Suprapubic skin (tissue), 4 donors: ENCODE results near the gene SOX13. TPM values are rescaled to one million over a fixed set of nuclear protein-coding genes. Genes with fewer than 3 reads are reported as not detected.

Experiments
- DNase-seq, 2 donors: peaks; one replicate each; pipeline ENCODE4 v3.0.0-alpha.2; 2019; ENCODE audit warnings: low spot score in 2 of 2
- H3K27ac ChIP-seq: fragments of 200-600 bp; sonication (generic); one replicate; pipeline ENCODE4 v1.5.1; 2019
- H3K27me3 ChIP-seq: fragments of 200-600 bp; sonication (generic); one replicate; pipeline ENCODE4 v1.5.1; 2019
- H3K36me3 ChIP-seq: fragments of 200-600 bp; sonication (generic); one replicate; pipeline ENCODE4 v1.5.1; 2019
- H3K4me1 ChIP-seq: fragments of 200-600 bp; sonication (generic); one replicate; pipeline ENCODE4 v1.5.1; 2019
- H3K4me3 ChIP-seq: fragments of 200-600 bp; sonication (generic); one replicate; pipeline ENCODE4 v1.5.1; 2019; ENCODE audit warnings: mild to moderate bottlenecking
- H3K9me3 ChIP-seq: fragments of 200-600 bp; sonication (generic); one replicate; pipeline ENCODE4 v1.5.1; 2019
- EP300 ChIP-seq: sonication (generic); formaldehyde crosslinking; IDR thresholded peaks from one replicate; pipeline ENCODE4 v1.6.1; 2017; ENCODE audit warnings: antibody characterized with exemption
- POLR2A ChIP-seq, 2 donors: fragments of 450-650 bp; IDR thresholded peaks; one replicate each; pipeline ENCODE4 v1.6.1; 2017; ENCODE audit warnings: antibody characterized with exemption in 2 of 2, mild to moderate bottlenecking in 2 of 2, moderate library complexity in 2 of 2
- POLR2AphosphoS5 ChIP-seq, 3 donors: sonication (generic); formaldehyde crosslinking; IDR thresholded peaks; one replicate each; pipeline ENCODE4 v1.6.1; 2017; ENCODE audit warnings: antibody characterized with exemption in 3 of 3
- WGBS: methylation state at CpG from one replicate; pipeline ENCODE4 v1.1.5; 2018; 5-methylcytosine and 5-hydroxymethylcytosine counted together
- total RNA-seq, 4 donors: library from RNA; depleted of rRNA; stranded (reverse); fragments of >200 nt; gene quantifications; one replicate each; pipeline ENCODE4 v1.1.0, GENCODE V29; 2016
- TF ChIP-seq, protein P1 (sequence below), 2 donors: fragments of 200-600 bp in 1 of 2; fragments of 450-650 bp in 1 of 2; sonication (generic) in 1 of 2; IDR thresholded peaks; one replicate each; pipeline ENCODE4 v1.5.1; 2016 to 2019; ENCODE audit warnings: antibody characterized with exemption in 2 of 2, mild to moderate bottlenecking in 1 of 2, moderate library complexity in 1 of 2

SOX13 gene
- 10 to 100 TPM; 10.1 to 20.6 (median 15.6) TPM for total RNA-seq

- WGBS, result under 1% methylated on average over 28 of the region's 89 CpGs
- H3K36me3 ChIP-seq, result no peaks in the 10 kb centered on the region
- DNase-seq, result peak; percentile 88 to 94
- H3K27ac ChIP-seq, result peak within 1 kb of the TSS; percentile 92
- H3K4me3 ChIP-seq, result peak within 1 kb of the TSS; percentile 84
- peaks cover 19% of the 10 kb centered on the region for H3K27me3 ChIP-seq
- peaks cover 48% of the 10 kb centered on the region for H3K4me1 ChIP-seq
- no peaks in the 10 kb centered on the region for H3K9me3 ChIP-seq
- TF ChIP-seq POLR2A (IDR thresholded peaks at IDR 0.05), result peak in 1 of 2 donors; percentile 72
- TF ChIP-seq, protein P1, sequence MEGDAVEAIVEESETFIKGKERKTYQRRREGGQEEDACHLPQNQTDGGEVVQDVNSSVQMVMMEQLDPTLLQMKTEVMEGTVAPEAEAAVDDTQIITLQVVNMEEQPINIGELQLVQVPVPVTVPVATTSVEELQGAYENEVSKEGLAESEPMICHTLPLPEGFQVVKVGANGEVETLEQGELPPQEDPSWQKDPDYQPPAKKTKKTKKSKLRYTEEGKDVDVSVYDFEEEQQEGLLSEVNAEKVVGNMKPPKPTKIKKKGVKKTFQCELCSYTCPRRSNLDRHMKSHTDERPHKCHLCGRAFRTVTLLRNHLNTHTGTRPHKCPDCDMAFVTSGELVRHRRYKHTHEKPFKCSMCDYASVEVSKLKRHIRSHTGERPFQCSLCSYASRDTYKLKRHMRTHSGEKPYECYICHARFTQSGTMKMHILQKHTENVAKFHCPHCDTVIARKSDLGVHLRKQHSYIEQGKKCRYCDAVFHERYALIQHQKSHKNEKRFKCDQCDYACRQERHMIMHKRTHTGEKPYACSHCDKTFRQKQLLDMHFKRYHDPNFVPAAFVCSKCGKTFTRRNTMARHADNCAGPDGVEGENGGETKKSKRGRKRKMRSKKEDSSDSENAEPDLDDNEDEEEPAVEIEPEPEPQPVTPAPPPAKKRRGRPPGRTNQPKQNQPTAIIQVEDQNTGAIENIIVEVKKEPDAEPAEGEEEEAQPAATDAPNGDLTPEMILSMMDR (IDR thresholded peaks at IDR 0.05), result peak in 1 of 2 donors; percentile 7
- TF ChIP-seq POLR2AphosphoS5 (IDR thresholded peaks at IDR 0.05), result peak in 2 of 3 donors; percentile 50 to 63
- no peak for TF ChIP-seq EP300
These were observed at the start of gene SOX13 for GRCh38 chr1:204072931-204073836. SOX13 (plus strand) TSS chr1:204073115; CDS start chr1:204112916, 39,801 bp downstream.

- no peaks in the 10 kb centered on the region for H3K27me3 ChIP-seq
- no peaks in the 10 kb centered on the region for H3K4me1 ChIP-seq
- H3K27ac ChIP-seq, result no peak overlapping the region
- 66% methylated on average over 17 of the region's 17 CpGs for WGBS
- no peak for DNase-seq
- no peak overlapping the region for H3K4me3 ChIP-seq
- H3K36me3 ChIP-seq, result no peaks in the 10 kb centered on the region
- TF ChIP-seq, protein P1 (IDR thresholded peaks at IDR 0.05), result no peak
- TF ChIP-seq POLR2AphosphoS5 (IDR thresholded peaks at IDR 0.05) (no peak), POLR2A (IDR thresholded peaks at IDR 0.05) (no peak), EP300 (no peak)
- H3K9me3 ChIP-seq, result no peaks in the 10 kb centered on the region
These were observed 46.8 kb upstream of the SOX13 start for GRCh38 chr1:204025917-204026707.

DNA sequence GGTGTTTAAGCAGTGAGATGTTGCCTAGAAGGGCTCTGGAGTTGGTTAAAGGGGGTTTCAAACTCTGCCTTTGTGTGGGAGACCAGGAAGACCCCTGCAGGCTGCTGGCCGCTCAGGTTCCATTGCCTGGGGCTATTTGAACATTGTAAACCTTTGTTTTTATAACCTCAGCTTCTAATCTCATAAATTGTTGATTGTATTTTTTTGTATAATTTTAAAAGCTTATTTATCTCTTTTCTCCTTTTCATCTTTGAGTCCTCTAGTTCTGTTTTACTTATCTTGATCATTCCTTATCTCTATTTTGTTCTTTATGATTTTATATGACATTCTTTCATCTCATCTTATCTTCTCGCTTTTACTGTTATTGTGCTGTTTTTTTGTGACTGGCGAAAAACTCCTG is 45.5 kb upstream of the SOX13 start:
- H3K27ac ChIP-seq, result no peak overlapping the region
- H3K9me3 ChIP-seq, result no peaks in the 10 kb centered on the region
- no peak for DNase-seq
- no peak overlapping the region for H3K4me3 ChIP-seq
- H3K27me3 ChIP-seq, result no peaks in the 10 kb centered on the region
- H3K4me1 ChIP-seq, result no peaks in the 10 kb centered on the region
- no peaks in the 10 kb centered on the region for H3K36me3 ChIP-seq
- WGBS, result 82% methylated on average over 3 of the region's 3 CpGs
- no peak for TF ChIP-seq POLR2A (IDR thresholded peaks at IDR 0.05)
- no peak for TF ChIP-seq POLR2AphosphoS5 (IDR thresholded peaks at IDR 0.05)
- TF ChIP-seq, protein P1 (IDR thresholded peaks at IDR 0.05), result no peak
- TF ChIP-seq EP300, result no peak

GRCh38 chr1:204029016-204029415 is 43.9 kb upstream of the SOX13 start:
- Histone ChIP-seq H3K4me3 (no peak overlapping the region), H3K9me3 (no peaks in the 10 kb centered on the region), H3K4me1 (no peaks in the 10 kb centered on the region), H3K27ac (no peak overlapping the region), H3K27me3 (no peaks in the 10 kb centered on the region), H3K36me3 (no peaks in the 10 kb centered on the region)
- 88% methylated on average over 11 of the region's 11 CpGs for WGBS
- DNase-seq, result no peak
- TF ChIP-seq POLR2A (IDR thresholded peaks at IDR 0.05) (no peak), EP300 (no peak), POLR2AphosphoS5 (IDR thresholded peaks at IDR 0.05) (no peak)
- TF ChIP-seq, protein P1 (IDR thresholded peaks at IDR 0.05), result no peak
